Measurements from ENCODE around the gene TOR1AIP2.

The TOR1AIP2 gene

DNA sequence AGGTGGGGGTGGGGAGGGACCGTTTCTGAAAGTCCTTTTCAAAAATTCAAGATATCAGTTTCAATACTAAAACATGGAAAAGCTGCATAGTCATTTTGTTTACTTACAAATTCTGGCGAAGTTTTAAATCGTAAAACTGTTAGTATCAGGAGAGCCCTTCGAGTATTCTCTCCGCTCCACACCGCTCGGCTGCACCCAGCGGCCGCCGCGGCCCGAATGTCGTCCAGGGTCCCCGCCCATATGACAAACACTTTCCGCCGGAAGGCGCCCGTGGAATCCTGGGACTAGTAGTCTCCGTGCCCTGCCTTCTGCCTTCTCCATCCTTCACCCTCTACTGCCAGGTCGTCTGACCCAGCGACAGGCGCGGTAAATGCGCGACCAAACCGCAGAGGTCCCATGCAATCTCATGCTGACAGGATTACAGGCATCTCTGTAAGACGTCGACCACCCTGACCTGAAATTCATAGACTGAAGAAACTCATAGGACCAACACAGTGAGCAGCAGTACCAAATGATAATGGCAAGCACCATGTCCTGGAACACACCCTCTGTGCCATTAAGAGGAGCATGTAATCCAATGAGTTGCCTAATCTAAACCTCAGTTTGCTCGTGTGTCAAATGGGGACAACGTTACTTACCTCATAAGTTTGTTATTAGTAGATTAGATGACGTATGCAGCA is at the start of gene TOR1AIP2:
Gene TOR1AIP2 (minus strand): TSS at position 218 of the 680 bp plus-strand sequence. CDS start 25,138 bp downstream, outside the sequence.
- DNase-seq, result peak; percentile 86

DNA sequence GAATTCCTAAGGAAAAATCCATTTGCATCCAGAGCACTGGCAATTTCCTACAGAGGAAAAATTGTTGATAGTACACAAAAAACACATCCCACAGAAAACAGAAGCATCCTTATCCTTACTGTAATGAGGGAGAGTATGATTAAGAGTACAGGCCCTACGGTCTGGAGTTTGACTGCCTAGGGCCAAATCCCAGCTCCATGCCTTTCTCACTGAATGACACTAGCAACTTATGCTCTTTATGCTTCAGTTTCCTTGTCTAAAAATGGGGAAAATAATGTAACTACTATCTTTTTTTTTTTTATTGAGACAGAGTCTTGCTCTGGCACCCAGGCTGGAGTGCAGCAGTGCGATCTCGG is 49.2 kb upstream of the TOR1AIP2 start:
- DNase-seq, result no peak

DNA sequence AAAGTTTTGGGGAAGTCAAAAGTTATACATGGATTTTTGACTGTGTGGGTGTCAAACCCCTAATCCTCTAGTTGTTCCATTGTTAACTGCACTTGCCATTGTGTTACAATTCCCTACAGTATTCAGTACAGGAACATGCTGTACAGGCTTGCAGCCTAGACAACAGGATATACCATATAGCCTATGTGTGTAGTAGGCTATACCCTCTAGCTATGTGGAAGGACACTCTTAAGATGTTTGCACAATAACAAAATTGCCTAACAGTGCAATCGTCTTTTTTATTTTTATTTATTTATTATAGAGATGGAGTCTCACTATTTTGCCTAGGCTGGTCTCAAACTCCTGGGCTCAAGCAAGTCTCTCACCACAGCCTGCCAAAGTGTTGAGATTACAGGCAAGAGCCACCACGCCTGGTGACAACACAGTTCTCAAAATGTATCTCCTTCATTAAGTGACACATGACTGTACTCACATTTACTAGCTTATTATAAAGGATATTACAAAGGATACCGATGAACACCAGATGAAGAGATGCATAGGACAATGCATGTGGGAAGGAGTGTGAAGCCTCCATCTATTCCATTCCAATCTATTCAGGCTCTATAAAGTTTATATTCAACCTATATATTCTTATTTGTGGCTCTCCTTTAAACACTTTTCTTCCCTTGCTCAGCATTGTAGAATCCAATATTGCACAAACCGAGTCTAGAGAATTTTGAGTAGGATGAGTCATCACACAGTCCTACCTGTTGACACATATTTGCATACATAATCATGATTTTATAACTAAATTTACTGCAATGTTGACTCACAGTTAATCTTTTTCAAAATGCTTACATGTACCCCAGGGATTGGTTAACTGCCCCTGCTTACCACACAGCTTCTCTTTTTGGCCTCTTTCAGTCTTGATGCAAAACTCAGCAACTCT is 48.6 kb upstream of the TOR1AIP2 start:
- no peak for DNase-seq

DNA sequence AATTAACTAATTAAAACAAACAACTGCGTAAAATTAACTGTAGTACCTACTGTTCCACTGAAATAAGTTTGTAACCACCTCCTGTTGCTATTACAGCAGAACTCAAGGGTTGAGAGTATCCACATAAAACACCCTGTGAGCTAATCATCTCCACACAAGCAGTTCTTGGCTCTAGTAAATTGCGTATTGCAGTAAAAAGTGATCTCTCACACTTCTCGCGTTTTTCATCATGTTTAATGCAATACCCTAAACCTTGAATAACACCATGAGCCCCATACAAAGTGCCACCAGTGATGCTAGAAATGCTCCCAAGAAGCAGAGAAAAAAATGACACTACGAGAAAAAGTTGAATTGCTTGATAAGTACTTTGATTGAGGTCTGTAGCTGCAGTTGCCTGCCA is 47.7 kb upstream of the TOR1AIP2 start:
- DNase-seq, result no peak

DNA sequence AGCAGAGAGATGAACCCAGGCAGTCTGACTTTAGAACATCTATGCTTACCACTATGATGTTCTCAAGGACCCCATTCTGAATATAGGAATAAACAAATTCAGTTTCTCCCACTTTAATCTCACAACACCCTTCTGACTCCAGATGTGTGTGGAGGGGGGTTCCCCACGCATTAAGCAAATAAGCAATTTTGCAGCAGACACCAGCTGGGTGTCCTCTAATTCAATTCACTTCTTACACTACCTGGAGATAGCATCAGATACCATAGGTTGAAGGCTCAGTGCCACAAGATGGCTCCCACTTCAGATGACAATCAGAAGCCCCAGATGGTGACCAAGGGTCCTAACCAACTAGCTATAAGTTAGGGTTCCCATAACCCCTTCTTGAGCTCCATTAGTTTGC is 46.7 kb upstream of the TOR1AIP2 start:
- DNase-seq, result no peak

DNA sequence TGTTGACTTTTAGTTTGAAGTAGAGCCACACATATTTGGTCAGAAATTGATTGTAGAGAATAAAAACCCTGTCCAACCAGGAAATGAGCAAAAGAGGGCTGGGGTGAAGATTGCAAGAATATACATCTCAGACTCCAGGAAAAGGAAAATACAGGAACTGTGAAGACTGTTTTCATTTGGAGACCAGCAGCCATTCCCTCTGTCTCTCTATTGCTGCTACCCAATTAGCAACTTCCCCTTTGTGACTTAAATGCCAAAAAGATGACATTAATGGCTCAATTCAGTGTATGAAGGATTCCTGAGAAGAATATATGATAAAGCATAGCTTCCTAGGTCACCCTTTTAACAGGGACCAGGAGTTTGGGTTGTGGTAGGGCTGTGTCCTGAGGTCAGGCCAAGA is 45.4 kb upstream of the TOR1AIP2 start:
- no peak for DNase-seq

DNA sequence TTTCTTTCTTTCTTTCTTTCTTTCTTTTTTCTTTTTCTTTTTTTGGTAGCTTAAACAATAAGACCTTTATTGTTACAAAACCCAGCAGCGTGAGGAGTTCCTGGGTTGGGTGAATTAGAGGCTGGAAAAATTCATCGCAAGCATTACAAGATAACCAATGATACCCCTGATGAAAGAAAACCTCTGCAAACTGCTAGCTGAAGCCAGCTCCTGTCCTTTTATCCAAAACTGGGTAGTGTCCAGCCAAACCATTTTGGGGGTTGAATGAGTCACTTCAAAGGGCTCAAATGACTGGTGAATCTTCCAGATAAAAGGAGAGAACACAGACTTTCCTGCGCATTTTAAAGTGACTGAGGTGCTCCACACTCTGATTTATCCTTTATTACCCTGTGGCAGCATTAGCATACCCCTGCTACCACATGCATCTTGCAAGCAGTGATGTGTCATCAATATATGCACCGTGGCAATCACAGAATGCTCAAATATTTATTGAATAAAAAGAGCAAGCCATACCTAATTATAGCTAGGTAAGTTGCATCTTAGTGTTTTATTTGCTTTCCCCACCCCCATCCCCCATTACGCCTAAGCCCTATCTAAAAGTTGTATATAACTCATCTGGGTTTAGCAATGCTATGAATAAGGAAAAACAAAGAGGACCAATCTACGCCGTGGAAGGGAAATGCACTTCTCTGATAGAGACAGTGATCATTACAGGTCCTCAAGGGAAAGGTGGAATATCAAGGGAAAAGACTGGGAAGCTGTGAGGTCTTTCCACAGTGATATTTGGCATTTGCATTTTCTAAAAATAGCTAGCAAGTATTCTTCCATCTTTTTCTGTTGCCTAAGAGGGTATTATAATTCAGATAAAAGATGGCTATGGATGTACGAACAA is 44.6 kb upstream of the TOR1AIP2 start:
- no peak for DNase-seq

DNA sequence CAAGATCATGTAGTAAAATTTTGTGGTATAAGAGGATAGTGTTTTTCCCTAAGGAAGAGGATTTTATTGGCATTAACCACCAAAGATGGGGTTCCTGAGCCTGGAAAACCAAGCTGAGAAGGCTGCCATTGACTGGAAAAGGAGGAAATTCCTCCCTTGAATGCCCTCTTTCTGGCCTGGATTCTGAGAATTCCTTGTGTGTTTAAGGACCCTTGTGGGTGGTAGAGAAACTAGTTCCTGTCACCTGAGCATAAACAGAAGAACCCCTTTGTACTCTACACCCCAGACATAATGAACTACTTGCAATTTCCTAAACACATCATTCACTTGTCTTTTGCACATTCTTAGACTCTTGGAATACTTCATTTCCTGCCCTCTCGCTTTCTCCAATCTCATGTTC is 43.9 kb upstream of the TOR1AIP2 start:
- DNase-seq, result no peak

DNA sequence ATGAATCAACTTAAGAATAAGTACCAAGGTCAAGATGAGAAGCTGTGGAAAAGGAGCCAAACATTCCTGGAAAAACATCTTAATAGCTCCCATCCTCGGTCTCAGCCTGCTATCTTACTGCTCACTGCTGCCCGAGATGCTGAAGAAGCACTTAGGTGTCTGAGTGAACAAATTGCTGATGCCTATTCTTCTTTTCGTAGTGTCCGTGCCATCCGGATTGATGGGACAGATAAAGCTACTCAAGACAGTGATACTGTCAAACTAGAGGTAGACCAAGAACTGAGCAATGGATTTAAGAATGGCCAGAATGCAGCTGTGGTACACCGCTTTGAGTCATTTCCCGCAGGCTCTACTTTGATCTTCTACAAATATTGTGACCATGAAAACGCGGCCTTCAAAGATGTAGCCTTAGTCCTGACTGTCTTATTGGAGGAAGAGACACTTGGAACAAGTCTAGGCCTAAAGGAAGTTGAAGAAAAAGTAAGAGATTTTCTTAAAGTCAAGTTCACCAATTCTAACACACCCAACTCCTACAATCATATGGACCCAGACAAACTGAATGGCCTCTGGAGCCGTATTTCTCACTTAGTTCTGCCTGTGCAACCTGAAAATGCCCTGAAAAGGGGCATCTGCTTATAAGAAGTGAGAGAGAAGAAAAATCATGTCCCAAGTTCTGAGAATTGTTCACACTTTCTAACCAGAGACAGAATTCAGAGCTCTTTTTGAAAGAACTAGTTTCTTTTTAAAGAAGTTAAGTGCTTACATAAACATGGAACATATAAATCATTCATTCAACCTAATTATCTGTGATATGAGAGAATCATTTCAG is 40.2 kb upstream of the TOR1AIP2 start:
- DNase-seq, result no peak

DNA sequence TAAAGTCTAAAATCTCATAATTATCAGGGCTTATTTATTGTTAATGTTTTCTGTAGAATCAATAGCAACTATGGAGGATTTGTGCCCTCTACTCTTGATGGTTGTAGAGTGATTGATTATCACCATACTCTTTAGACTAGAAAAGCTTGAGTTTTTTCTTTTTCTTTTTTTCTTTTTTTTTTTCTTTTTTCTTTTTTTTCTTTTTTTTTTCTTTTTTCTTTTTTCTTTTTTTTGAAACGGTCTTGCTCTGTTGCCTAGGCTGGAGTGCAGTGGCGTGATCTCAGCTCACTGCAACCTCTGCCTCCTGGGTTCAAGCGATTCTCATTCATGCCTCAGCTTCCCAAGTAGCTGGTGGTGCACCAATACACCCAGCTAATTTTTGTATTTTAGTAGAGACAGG is 34.2 kb upstream of the TOR1AIP2 start:
- no peak for DNase-seq

DNA sequence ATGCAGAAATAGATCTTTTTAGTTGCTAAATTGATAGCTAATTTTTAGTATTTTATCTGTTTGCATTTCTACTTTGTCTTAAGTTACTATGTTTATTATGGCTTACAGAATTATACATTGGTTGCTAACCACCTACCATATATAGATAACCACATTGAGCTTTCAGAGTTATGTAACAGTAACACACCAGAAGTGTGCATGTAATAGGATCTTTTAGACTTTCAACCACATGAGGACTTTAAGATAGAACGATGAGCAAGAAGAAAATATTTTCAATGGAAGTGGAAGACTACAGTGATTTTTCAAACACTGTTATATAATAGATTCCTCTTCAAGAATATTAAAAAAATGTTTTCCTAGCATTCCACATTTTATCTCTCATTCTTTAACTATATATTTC is 33.3 kb upstream of the TOR1AIP2 start:
- DNase-seq, result no peak

DNA sequence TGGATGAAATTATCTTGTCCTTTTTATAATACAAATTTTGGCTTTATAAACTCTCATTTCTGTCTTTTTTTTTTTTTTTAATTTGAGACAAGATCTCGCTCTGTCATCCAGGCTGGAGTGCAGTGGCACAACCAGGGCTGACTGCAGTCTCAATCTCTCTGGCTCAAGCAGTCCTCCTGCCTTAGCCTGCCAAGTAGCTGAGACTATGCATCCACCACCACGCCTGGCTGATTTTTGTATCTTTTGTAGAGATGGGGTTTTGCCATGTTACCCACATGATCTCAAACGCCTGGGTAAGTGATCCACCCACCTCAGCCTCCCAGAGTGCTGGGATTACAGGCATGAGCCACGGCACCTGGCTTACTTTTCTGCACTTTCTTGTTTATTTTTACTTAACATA is 12.0 kb upstream of the TOR1AIP2 start:
- DNase-seq, result no peak

DNA sequence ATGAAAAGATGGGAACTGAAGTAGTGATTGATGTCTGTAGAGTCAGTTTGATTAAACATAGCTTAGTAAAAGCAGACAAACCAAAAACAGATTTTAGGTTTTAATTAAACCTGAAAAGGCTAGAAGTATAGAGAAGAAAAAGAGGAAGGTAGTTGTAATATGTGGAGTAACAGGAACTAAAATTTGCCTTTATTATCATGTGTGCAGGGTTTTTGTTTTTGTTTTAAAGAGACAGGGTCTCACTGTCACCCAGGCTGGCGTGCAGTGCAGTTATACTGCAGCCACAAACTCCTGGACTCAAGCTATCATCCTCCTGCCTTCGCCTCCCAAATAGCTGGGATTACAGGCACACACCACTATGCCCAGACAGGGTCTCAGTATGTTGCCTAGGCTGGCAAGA is 10.5 kb upstream of the TOR1AIP2 start:
- DNase-seq, result no peak

DNA sequence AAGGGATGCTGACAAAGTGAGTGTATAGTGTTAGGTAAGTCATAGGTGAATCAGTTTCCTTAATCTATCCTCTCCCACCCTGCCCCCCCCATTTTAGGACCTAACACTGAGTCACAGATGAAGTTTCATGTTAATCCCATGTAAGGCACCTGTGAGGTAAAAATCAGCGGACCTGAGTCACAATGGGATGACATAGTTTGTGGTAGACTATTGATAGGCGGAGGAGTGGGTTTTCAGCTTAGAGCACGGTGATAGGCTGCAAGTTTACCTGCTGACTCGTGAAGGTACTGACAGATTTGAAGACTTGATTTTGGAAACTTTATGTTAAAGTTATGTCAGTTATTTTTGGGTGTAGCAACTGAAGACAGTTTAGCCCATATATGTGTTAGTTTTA is 6.1 kb upstream of the TOR1AIP2 start:
- peak; percentile 7 for DNase-seq

DNA sequence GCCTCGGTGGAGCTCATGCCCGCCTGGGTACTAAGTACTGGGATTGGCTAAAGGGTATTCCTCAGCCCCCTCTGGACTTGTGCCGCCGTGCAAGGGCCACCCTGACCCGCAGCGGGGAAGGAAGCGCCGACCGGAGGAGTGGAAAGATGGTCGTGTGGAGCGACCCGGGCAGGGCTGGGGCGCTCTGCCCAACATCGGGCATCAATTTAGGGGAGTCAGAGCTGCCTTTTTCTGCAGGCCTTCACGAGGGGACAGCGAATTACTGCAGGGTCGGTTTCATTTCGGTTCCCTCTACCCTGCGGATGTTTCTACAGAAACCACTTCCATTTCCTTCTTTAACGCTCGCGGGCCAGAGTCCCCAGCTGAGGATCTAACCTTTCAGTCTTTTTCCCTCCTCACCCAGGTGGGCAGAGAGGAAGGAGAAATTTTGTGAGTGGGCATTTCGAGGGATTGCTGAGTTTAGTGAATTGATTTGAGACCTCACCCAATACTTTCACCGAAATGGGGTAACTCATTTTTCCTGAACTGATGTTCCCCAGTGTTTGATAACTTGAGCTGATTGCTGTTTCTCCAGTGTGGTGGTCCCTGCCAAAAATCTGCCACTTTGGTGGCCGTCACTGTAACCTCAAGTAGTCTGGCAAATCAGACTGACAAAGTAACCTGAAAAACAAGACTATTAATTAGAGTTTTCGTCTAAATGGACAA is 5.6 kb upstream of the TOR1AIP2 start:
- DNase-seq, result no peak

DNA sequence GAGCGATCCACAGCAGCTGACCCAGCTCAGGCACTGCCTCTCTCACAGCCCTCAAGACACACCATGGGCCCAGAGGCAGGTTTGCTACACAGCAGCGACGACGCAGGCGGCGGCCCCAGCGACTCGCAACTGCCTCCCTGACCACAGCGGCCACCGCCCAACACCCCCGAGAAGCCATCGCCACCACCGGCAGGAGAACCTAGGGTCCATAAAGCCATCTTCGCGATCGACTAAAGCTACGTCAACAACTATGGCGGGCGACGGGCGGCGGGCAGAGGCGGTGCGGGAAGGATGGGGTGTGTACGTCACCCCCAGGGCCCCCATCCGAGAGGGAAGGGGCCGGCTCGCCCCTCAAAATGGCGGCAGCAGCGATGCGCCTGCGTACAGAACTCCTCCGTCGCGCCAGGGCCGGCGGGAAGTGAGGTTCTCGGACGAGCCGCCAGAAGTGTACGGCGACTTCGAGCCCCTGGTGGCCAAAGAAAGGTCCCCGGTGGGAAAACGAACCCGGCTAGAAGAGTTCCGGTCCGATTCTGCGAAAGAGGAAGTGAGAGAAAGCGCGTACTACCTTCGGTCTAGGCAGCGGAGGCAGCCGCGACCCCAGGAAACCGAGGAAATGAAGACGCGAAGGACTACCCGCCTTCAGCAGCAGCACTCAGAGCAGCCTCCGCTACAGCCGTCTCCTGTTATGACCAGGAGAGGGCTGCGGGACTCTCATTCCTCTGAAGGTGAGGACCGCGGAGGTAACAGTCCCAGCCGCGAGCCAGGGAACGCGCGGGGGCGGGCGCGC is 4.8 kb upstream of the TOR1AIP2 start, which contains the start of gene TOR1AIP1:
Gene TOR1AIP1 (plus strand): TSS at position 33 of the 787 bp plus-strand sequence. CDS start 218 bp downstream, at position 251.
- peak; percentile 98 for DNase-seq

DNA sequence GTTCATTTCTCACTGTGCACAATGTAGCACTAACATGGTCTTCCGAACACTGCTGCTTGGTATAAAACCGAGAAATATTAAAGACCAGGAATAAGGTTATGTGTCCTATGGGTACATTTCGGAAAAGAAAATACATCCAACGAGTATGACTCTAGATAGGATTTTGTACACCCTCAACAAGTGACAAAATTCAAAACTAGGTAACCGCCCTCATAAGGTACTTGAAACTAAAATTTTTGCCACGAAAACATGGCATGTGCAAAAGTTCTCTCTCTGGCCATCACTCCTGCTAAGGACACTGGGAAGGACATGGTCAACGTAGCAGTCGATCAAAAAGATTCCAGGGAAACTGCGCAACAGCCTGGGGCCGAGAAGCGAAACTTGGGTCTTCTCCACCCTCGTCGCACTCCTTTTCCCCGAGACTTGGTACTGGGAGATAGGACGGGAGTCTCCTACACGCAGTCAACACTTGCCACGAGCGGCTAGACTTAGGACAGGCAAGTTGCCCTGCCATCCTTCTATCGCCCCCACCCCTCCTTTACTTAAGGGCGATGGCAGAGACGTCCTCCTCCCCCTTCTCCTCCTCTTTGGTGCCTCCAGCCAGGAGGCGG is 4.1 kb upstream of the TOR1AIP2 start:
- no peak for DNase-seq

DNA sequence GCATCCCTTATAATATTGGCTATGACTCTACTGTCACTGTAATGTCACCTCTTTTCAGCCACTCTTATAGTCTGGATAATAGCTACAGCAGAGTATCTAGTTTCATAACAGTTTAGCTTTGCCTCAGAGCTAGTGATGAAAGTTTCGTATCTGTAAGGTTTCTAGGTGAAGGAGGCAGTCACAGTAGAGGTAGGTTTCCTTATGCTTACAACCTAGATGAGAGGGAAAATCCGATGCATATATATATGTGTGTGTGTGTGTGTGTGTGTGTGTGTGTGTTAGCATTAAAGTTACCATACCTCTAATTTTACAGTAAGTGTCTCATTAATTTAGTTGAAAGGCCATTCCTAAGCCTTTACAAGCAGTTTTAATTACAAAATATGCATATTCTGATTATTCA is 2.2 kb upstream of the TOR1AIP2 start:
- DNase-seq, result no peak

DNA sequence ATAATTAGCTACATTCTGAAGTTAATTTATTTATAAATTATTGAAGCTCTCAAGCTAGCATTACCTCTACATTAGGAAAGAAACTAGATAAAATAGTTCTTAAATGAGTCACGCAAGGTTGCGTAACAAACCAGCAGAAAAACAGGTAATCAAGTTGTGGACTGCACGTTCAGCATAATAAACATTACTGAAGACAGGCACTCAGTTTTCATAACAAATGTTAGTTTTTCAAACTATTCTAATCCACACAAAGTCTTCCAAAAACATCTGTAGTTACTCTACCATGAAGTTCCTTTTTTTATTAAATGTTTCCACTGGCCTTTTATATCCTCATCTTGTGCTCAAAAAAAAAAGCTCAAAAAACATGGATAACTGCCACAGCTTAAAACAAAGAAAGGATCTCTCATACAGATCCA is 1.3 kb downstream of the TOR1AIP2 start:
- DNase-seq, result no peak

DNA sequence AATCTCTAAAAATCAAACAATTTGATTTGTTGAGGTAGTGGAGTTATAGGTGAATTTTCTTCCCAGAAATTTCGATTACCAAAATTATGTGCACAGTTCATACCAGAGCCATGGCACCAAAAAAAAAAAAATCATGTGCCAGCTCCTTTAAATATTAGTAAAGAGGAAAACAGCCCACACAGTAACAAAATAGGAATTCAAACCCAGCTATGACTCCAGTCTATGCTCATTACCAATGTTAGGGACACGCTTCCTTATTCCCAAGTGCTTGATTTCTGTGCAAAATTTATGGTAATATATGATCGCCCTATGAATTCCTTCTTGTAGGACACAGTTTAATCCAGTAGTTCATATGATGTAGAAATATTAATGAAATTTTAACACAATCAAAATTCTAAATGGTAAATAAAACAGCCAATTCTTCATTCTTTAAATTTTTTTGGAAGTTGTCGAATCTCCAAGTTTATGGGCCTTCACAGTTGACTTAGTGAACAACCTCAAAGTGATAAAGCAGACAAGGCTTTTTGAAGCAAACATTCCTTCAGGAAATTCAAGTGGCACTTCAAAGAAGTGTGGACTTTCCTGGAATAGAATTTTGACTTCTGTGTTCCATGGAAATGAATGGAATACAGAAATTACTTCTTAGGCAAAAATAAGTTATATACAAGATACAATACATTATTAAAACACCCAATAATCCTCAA is 1.9 kb downstream of the TOR1AIP2 start:
- no peak for DNase-seq

Data from NCI-H2171 treated with DMSO at 0.1 percent for 48 hours (cell line).